ENCODE data around the gene AHDC1.

DNA sequence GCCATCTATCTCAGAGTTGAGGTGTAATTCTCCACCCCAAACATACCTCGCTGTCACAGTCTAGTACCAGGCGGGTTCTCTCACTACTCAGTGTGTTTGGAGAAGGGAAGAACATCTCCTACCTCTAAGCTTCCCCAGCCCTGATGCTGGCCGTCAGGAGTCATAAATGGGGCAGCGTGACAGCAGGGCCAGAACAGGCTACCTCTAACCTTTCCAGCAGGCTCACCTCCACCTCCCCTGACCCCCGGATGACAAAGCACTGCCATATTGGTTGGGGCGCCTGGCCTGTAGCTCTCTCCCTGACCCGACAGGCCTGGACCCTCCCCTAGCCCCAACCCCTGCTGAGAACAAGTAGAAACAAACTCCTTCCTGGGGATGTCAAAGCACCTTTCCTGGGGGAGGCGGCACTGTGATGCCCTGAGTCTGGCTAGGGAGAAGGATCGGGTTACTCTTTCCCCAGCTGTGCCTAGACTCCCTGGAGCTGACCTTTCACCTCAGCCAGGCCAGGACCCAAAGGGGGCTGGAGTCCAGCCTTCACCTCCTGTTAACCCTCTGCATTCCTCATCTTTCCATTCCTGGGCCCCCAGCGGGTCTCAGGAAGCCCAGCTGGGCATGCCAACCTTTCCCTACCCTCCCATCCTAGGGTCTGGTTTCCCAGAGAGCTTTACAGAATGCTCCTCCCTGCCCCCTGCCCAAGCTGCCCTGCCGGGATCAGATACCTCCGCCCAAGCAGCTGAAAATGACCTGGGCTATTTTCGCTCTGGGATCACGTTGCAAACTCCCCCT is 34.2 kb downstream of the AHDC1 start:
- TF ChIP-seq ZFX (CRISPR knock-in tag; IDR thresholded peaks at IDR 0.05; ENCODE audit: low read depth) (no peak), RFX5 (IDR thresholded peaks at IDR 0.05; ENCODE audit: low read depth, low read length) (no peak)

All from HepG2 (cell line).